Activated CD4-positive, alpha-beta T cell treated with anti-CD3 and anti-CD28 coated beads for 4 hours (primary cell): Measurements from ENCODE around the gene FRMD3.

Source experiments
- DNase-seq, 2 donors: peaks; one replicate each; pipeline ENCODE4 v3.0.0-alpha.2; 2020

Gene FRMD3

GRCh38 chr9:83431101-83432060 lies 106.8 kb downstream of the FRMD3 start:
- no peak for DNase-seq

- DNase-seq: no peak
These were observed 107.5 kb downstream of the FRMD3 start for GRCh38 chr9:83430681-83431080.

GRCh38 chr9:83429229-83429628 lies 109.0 kb downstream of the FRMD3 start:
- DNase-seq: no peak

GRCh38 chr9:83425240-83425639 lies 113.0 kb downstream of the FRMD3 start:
- no peak for DNase-seq

GRCh38 chr9:83424831-83425230 lies 113.4 kb downstream of the FRMD3 start:
- no peak for DNase-seq

- no peak for DNase-seq
These were observed 114.1 kb downstream of the FRMD3 start for GRCh38 chr9:83423815-83424707.

- DNase-seq: no peak
These were observed 115.7 kb downstream of the FRMD3 start for GRCh38 chr9:83422527-83422926.

- no peak for DNase-seq
These were observed 117.7 kb downstream of the FRMD3 start for GRCh38 chr9:83420486-83420885.

GRCh38 chr9:83419961-83420360 lies 118.2 kb downstream of the FRMD3 start:
- no peak for DNase-seq

- no peak for DNase-seq
These were observed 119.9 kb downstream of the FRMD3 start for GRCh38 chr9:83418283-83418682.

- no peak for DNase-seq
These were observed 124.8 kb downstream of the FRMD3 start for GRCh38 chr9:83413367-83413766.

GRCh38 chr9:83410701-83411100 lies 127.5 kb downstream of the FRMD3 start:
- DNase-seq: no peak

- DNase-seq: no peak
These were observed 131.3 kb downstream of the FRMD3 start for GRCh38 chr9:83406921-83407320.

GRCh38 chr9:83405759-83406158 lies 132.4 kb downstream of the FRMD3 start:
- no peak for DNase-seq

- no peak for DNase-seq
These were observed 134.5 kb downstream of the FRMD3 start for GRCh38 chr9:83403527-83404238.

GRCh38 chr9:83401328-83401900 lies 136.8 kb downstream of the FRMD3 start:
- DNase-seq: no peak

- DNase-seq: no peak
These were observed 141.4 kb downstream of the FRMD3 start for GRCh38 chr9:83396813-83397212.

GRCh38 chr9:83396342-83396741 lies 141.9 kb downstream of the FRMD3 start:
- no peak for DNase-seq

- no peak for DNase-seq
These were observed 146.0 kb downstream of the FRMD3 start for GRCh38 chr9:83392228-83392627.

GRCh38 chr9:83388346-83388745 lies 149.9 kb downstream of the FRMD3 start:
- DNase-seq: no peak

GRCh38 chr9:83387401-83388185 lies 150.6 kb downstream of the FRMD3 start:
- no peak for DNase-seq

GRCh38 chr9:83385317-83385716 lies 152.9 kb downstream of the FRMD3 start:
- no peak for DNase-seq
